Measurements from ENCODE around the gene DLD. TPM values are rescaled to one million over a fixed set of nuclear protein-coding genes. Genes with fewer than 3 reads are reported as not detected.
A peak's percentile ranks its signal among the peaks of the same experiment; 100 is the strongest.

Gene DLD
- total and polyA plus RNA-seq, 8 donors = 61.1 to 80.2 (median 74.2) TPM

DNA sequence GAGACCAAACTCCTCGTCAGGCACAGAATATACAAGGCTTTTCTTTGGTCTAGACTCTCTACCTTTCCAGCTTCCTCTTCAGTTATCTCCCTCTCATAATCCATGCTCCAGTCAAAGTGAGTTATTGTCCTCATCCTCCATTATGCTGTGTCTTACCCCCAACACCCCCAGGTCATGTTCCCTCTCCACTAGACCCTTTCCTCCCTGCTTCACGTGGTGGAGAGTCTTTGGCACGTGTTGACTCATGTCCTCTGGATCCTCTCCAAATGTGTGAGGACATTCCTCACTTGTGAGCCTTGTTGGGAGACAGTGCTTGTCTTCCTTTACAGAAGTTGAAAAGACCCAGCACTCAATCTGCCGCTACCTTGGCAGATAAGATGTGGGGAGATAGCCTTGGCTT is 36.0 kb upstream of the DLD start:
- TF ChIP-seq, protein P1, sequence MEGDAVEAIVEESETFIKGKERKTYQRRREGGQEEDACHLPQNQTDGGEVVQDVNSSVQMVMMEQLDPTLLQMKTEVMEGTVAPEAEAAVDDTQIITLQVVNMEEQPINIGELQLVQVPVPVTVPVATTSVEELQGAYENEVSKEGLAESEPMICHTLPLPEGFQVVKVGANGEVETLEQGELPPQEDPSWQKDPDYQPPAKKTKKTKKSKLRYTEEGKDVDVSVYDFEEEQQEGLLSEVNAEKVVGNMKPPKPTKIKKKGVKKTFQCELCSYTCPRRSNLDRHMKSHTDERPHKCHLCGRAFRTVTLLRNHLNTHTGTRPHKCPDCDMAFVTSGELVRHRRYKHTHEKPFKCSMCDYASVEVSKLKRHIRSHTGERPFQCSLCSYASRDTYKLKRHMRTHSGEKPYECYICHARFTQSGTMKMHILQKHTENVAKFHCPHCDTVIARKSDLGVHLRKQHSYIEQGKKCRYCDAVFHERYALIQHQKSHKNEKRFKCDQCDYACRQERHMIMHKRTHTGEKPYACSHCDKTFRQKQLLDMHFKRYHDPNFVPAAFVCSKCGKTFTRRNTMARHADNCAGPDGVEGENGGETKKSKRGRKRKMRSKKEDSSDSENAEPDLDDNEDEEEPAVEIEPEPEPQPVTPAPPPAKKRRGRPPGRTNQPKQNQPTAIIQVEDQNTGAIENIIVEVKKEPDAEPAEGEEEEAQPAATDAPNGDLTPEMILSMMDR (IDR thresholded peaks at IDR 0.05) = no peak
- intact Hi-C loops (cut with DNase I) = no loop called here
- no peaks in the 10 kb centered on the region for H3K4me1 ChIP-seq
- no peak overlapping the region for H3K27ac ChIP-seq
- no peaks in the 10 kb centered on the region for H3K9me3 ChIP-seq
- H3K4me3 ChIP-seq = no peak overlapping the region
- no peaks in the 10 kb centered on the region for H3K36me3 ChIP-seq
- no peaks in the 10 kb centered on the region for H3K27me3 ChIP-seq
- no peak for DNase-seq
- ATAC-seq = no peak

DNA sequence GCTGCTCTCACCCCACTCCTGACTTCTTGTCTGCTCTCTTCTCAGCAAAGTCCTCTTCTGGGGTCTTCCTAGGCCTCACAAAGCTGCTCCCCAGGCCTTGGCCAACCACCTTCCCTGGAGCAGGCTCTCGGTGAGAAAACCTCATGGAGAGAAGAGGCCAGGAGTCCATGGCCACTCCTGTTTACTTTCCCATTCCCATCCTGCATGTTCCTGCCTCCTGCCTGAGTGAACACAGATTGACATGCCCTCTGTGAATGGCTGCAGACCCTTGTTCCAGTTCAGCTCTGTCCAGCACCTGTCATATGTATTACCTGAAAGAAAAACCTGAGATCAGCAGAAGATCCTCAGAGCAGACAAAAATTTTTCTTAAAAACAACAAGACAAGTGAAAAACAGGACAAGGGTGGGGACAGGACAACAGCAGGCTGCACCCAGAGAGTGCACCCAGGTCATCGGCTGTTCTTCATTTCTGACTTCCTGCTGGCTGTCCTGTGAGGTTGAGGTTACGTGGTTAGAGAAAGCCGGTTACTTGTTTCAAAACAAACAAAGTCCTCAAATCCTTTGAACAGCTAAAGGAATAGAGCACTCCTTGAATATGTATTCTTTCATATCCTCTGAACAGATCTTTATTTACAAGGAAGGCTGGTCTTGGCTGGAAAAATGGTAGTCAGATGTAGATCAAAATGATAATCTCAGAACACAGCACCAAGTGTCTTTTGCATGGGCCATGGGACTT is 34.0 kb upstream of the DLD start:
- no peak for DNase-seq
- Histone ChIP-seq H3K27me3 (no peaks in the 10 kb centered on the region), H3K4me3 (no peak overlapping the region), H3K36me3 (no peaks in the 10 kb centered on the region), H3K27ac (no peak overlapping the region), H3K9me3 (no peaks in the 10 kb centered on the region), H3K4me1 (no peaks in the 10 kb centered on the region)
- ATAC-seq = peak; percentile 27
- intact Hi-C loops (cut with DNase I) = no loop called here
- TF ChIP-seq, protein P1 (IDR thresholded peaks at IDR 0.05) = no peak

DNA sequence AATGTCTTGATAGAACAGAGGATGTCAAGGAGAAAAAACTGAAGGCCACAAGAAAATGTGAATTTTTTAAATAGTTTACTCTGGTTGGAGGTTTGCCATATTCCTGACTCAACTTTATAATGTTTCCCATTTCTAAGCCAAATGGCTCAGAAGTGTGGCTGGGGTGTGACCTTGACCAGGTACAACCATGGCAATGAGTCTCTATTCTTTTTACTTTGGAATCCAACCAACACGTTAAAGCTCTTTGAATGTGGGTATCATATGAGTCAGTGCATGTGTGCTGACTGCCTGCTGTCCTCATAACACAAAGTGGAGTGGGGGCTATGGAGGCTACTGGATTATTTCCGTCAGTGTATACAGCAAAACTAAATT is 33.5 kb upstream of the DLD start:
- TF ChIP-seq, protein P1 (IDR thresholded peaks at IDR 0.05) = no peak
- H3K36me3 ChIP-seq = no peaks in the 10 kb centered on the region

DNA sequence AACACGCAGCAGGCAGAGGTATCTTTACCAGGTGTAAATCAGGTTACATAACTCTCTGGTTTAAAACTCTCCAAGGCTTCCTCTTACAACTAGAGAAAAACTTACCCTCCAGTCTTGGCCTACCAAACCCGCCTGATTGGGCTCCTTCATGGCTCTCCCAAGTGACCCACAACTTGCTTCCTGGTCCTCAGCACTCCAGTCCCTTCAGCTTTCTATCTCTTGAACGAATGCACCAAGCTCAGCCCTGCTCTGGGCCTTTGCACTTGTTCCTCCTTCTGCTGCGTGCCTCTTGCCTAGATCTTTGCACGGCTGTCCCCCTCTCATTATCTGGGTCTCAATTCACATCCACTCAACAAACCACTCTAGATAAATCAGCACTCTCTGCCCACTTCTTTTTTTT is 32.7 kb upstream of the DLD start:
- no peak overlapping the region for H3K4me3 ChIP-seq
- TF ChIP-seq, protein P1 (IDR thresholded peaks at IDR 0.05) = no peak
- no peaks in the 10 kb centered on the region for H3K27me3 ChIP-seq
- intact Hi-C loops (cut with DNase I) = no loop called here
- H3K27ac ChIP-seq = no peak overlapping the region
- ATAC-seq (peak; percentile 54), DNase-seq (no peak)
- H3K36me3 ChIP-seq = no peaks in the 10 kb centered on the region
- H3K4me1 ChIP-seq = no peaks in the 10 kb centered on the region
- H3K9me3 ChIP-seq = no peaks in the 10 kb centered on the region

More for the DNA sequence above, 33.5 kb upstream of the DLD start:
- Histone ChIP-seq H3K9me3 (no peaks in the 10 kb centered on the region), H3K27ac (no peak overlapping the region), H3K27me3 (no peaks in the 10 kb centered on the region), H3K4me1 (no peaks in the 10 kb centered on the region), H3K4me3 (no peak overlapping the region)
- ATAC-seq = no peak
- no peak for DNase-seq
- intact Hi-C loops (cut with DNase I) = no loop called here

DNA sequence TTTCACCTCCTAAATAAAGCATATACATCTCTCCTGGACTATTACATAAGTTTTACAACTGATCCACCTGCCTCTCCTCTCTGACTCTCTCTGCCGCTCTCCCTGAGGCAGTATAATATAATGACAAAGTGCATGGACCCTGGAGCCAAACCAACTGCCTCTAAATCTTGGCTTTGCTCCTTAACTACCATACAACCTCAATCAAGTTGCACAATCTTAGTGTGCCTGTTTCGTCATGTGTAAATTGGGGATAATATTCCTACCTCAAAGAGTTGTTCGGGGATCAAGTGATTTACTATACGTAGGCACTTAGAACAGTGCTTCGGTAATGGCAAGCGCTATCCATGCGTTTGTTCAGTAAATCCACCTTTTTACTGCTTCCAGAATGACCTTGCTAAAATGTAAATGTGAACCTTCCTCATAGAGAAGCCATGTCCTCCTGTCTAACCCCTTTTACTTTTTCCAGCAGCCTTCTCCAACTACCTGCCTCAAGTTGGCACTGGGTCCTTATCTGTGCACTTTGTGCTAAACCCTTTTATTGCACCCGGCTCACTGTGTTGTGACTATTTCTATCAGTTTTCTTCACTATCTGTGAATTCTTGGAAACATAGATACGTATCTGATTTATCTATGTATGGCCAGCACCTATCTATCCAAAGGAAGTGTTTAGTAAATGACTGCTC is 30.6 kb upstream of the DLD start:
- H3K27ac ChIP-seq = no peak overlapping the region

More for the DNA sequence above, 30.6 kb upstream of the DLD start:
- H3K4me3 ChIP-seq = no peak overlapping the region
- TF ChIP-seq, protein P1 (IDR thresholded peaks at IDR 0.05) = no peak
- ATAC-seq (peak; percentile 14), DNase-seq (no peak)
- H3K36me3 ChIP-seq = no peaks in the 10 kb centered on the region
- H3K9me3 ChIP-seq = no peaks in the 10 kb centered on the region
- no peaks in the 10 kb centered on the region for H3K27me3 ChIP-seq
- intact Hi-C loops (cut with DNase I) = no loop called here
- H3K4me1 ChIP-seq = no peaks in the 10 kb centered on the region

Measured in left lung (tissue), 10 donors.